HL-60/S4 (cell line): ENCODE data around the gene COMMD4.
"Not testable (repeated sequence)": the region's sequence is repeated elsewhere in the genome, so short reads cannot be mapped to it uniquely, and the experiment has no call there.

Experiments used
- in situ Hi-C: fragments of 300-500 bp; cut with MboI; formaldehyde crosslinking; loops from 2 replicates; pipeline ENCODE4 v1.14.3; 2022; ENCODE audit warnings: low sequenced_read_pairs

Gene COMMD4

GRCh38 chr15:75328493-75329314, 7.2 kb upstream of the COMMD4 start:
- in situ Hi-C loops: no loop called here

GRCh38 chr15:75329571-75329970, 6.3 kb upstream of the COMMD4 start:
- in situ Hi-C loops: no loop called here

GRCh38 chr15:75332093-75332492, 3.8 kb upstream of the COMMD4 start:
- in situ Hi-C loops: not testable (repeated sequence)

- in situ Hi-C loops: not testable (repeated sequence)
Observed at GRCh38 chr15:75333654-75334419, 2.0 kb upstream of the COMMD4 start.

GRCh38 chr15:75335313-75335704, 554 bp upstream of the COMMD4 start:
- in situ Hi-C loops: no loop called here

GRCh38 chr15:75338661-75339240, 2.9 kb downstream of the COMMD4 start:
- in situ Hi-C loops: no loop called here

GRCh38 chr15:75339531-75340240, 3.8 kb downstream of the COMMD4 start:
- in situ Hi-C loops: no loop called here

GRCh38 chr15:75342221-75342620, 6.4 kb downstream of the COMMD4 start:
- in situ Hi-C loops: no loop called here

- in situ Hi-C loops: not testable (repeated sequence)
Observed at GRCh38 chr15:75343953-75344352, 8.1 kb downstream of the COMMD4 start.

GRCh38 chr15:75346796-75347221, 10.9 kb downstream of the COMMD4 start, which contains the start of gene NEIL1:
Gene NEIL1 (plus strand): TSS chr15:75347039. CDS start chr15:75348906, 1,867 bp downstream.
- in situ Hi-C loops: no loop called here

GRCh38 chr15:75347222-75348033, 11.6 kb downstream of the COMMD4 start:
- in situ Hi-C loops: no loop called here

- in situ Hi-C loops: no loop called here
Observed at GRCh38 chr15:75348034-75348561, 12.2 kb downstream of the COMMD4 start.

- in situ Hi-C loops: no loop called here
Observed at GRCh38 chr15:75348562-75349350, 12.9 kb downstream of the COMMD4 start.

- in situ Hi-C loops: not testable (repeated sequence)
Observed at GRCh38 chr15:75349351-75349669, 13.4 kb downstream of the COMMD4 start.

- in situ Hi-C loops: no loop called here
Observed at GRCh38 chr15:75349851-75350588, 14.2 kb downstream of the COMMD4 start.

- in situ Hi-C loops: no loop called here
Observed at GRCh38 chr15:75350601-75351361, 14.9 kb downstream of the COMMD4 start.

- in situ Hi-C loops: no loop called here
Observed at GRCh38 chr15:75352186-75353080, 16.6 kb downstream of the COMMD4 start.
